SK-N-SH (cell line): ENCODE results near the gene NTRK3. TPM values are rescaled to one million over a fixed set of nuclear protein-coding genes. Genes with fewer than 3 reads are reported as not detected.

Experiments used
- CTCF ChIA-PET: fragments of 300-600, 350-600 bp; formaldehyde crosslinking; extraction: SDS; loops from one replicate; lab custom pipeline; 2021; lab: Yijun Ruan, JAX
- POLR2A ChIA-PET: fragments of 350-600 bp; sonication (Branson Sonifier 250); formaldehyde crosslinking; extraction: SDS; loops from one replicate; lab custom pipeline; 2020; ENCODE audit warnings: antibody characterized with exemption, inconsistent platforms; lab: Yijun Ruan, JAX
- DNase-seq: peaks from one replicate; pipeline ENCODE4 v3.0.0; 2012
- H2AFZ ChIP-seq: fragments of 200-600 bp; sonication (generic); 2 replicates; pipeline ENCODE4 v1.8.1; 2016; ENCODE audit warnings: antibody characterized with exemption, mild to moderate bottlenecking, low read depth
- H3F3A ChIP-seq: fragments of 200-600 bp; sonication (generic); replicated peaks from 2 replicates; pipeline ENCODE3; 2016; ENCODE audit warnings: antibody characterized with exemption, mild to moderate bottlenecking; ENCODE audit not compliant: insufficient read depth
- H3K27ac ChIP-seq, 2 experiments: fragments of 200-500 bp in 1 of 2; fragments of 200-600 bp in 1 of 2; sonication (Bioruptor generic) in 1 of 2; sonication (generic), shearing (Covaris generic) in 1 of 2; 2 replicates each; pipeline versions ENCODE4 v1.5.1 to v1.6.1; 2014 to 2016; ENCODE audit warnings: low read depth in 2 of 2, inconsistent platforms in 1 of 2, low read length in 1 of 2, mild to moderate bottlenecking in 1 of 2, mixed read lengths in 1 of 2
- H3K27me3 ChIP-seq: fragments of 200-600 bp; sonication (generic), shearing (Covaris generic); 2 replicates; pipeline ENCODE4 v1.6.1; 2016; ENCODE audit warnings: mixed run types; ENCODE audit not compliant: insufficient read depth
- H3K36me3 ChIP-seq, 2 experiments: fragments of 200-500 bp in 1 of 2; fragments of 200-600 bp in 1 of 2; sonication (Bioruptor generic) in 1 of 2; sonication (generic) in 1 of 2; replicated peaks in 1 of 2; 2 replicates each; pipeline versions ENCODE3 to v1.5.1; 2014 to 2016; ENCODE audit warnings: low read length in 1 of 2, mild to moderate bottlenecking in 1 of 2; ENCODE audit not compliant: insufficient read depth in 2 of 2, control insufficient read depth in 1 of 2
- H3K4me1 ChIP-seq, 2 experiments: fragments of 200-500 bp in 1 of 2; fragments of 200-600 bp in 1 of 2; sonication (Bioruptor generic) in 1 of 2; sonication (generic), shearing (Covaris generic) in 1 of 2; 2 replicates each; pipeline versions ENCODE4 v1.5.1 to v1.6.1; 2014 to 2016; ENCODE audit warnings: low read depth in 1 of 2, low read length in 1 of 2, mixed run types in 1 of 2; ENCODE audit not compliant: insufficient read depth in 2 of 2, control insufficient read depth in 1 of 2
- H3K4me2 ChIP-seq: fragments of 200-600 bp; sonication (generic), shearing (Covaris generic); 2 replicates; pipeline ENCODE4 v1.6.1; 2017; ENCODE audit warnings: mixed run types
- H3K4me3 ChIP-seq, 2 experiments: fragments of 200-500 bp in 1 of 2; fragments of 200-600 bp in 1 of 2; sonication (Bioruptor generic) in 1 of 2; sonication (generic), shearing (Covaris generic) in 1 of 2; 2 replicates each; pipeline versions ENCODE4 v1.5.1 to v1.8.1; 2014 to 2016; ENCODE audit warnings: low read depth in 2 of 2, inconsistent platforms in 1 of 2, low read length in 1 of 2, mild to moderate bottlenecking in 1 of 2, mixed read lengths in 1 of 2, moderate library complexity in 1 of 2
- H3K79me2 ChIP-seq: fragments of 200-600 bp; sonication (generic); 2 replicates; pipeline ENCODE4 v1.8.1; 2017; ENCODE audit warnings: mild to moderate bottlenecking; ENCODE audit not compliant: insufficient read depth
- H3K9ac ChIP-seq: fragments of 200-600 bp; sonication (generic); 2 replicates; pipeline ENCODE4 v1.6.1; 2017; ENCODE audit warnings: mixed run types
- H3K9me2 ChIP-seq: fragments of 200-600 bp; sonication (generic); 2 replicates; pipeline ENCODE4 v1.6.1; 2017; ENCODE audit warnings: mixed run types
- H3K9me3 ChIP-seq: fragments of 200-600 bp; sonication (generic); 2 replicates; pipeline ENCODE4 v1.6.1; 2017; ENCODE audit warnings: mixed run types, mild to moderate bottlenecking, moderate library complexity
- H4K20me1 ChIP-seq: fragments of 200-600 bp; sonication (generic); 2 replicates; pipeline ENCODE4 v1.6.1; 2017; ENCODE audit warnings: mild to moderate bottlenecking, mixed run types; ENCODE audit not compliant: insufficient read depth
- CTCF ChIP-seq: fragments of 200-600 bp; sonication (generic); IDR thresholded peaks from 2 replicates; pipeline ENCODE4 v1.6.1; 2017; ENCODE audit warnings: antibody characterized with exemption, mild to moderate bottlenecking, moderate library complexity
- ELF1 ChIP-seq: IDR thresholded peaks from 2 replicates; pipeline ENCODE4 v1.4.0; 2012
- EZH2phosphoT487 ChIP-seq: fragments of 200-600 bp; sonication (generic); IDR thresholded peaks from 2 replicates; pipeline ENCODE4 v1.6.1; 2017; ENCODE audit warnings: low read depth, mixed run types, mild to moderate bottlenecking, antibody characterized with exemption, moderate library complexity, borderline replicate concordance
- FOSL2 ChIP-seq: IDR thresholded peaks from 2 replicates; pipeline ENCODE4 v1.4.0; 2012; ENCODE audit warnings: low read depth, mild to moderate bottlenecking, moderate library complexity, borderline replicate concordance
- FOXJ3 ChIP-seq: sonication (generic); formaldehyde crosslinking; IDR thresholded peaks from 2 replicates; pipeline ENCODE4 v1.5.1; 2020; ENCODE audit warnings: mild to moderate bottlenecking, missing genetic modification reagents
- GABPA ChIP-seq: IDR thresholded peaks from 2 replicates; pipeline ENCODE4 v1.4.0; 2012; ENCODE audit warnings: low read depth, mild to moderate bottlenecking
- GATA2 ChIP-seq: sonication (generic); formaldehyde crosslinking; IDR thresholded peaks from 2 replicates; pipeline ENCODE4 v1.5.0; 2020; ENCODE audit warnings: mild to moderate bottlenecking, missing genetic modification reagents
- IRF3 ChIP-seq: fragments of 150-350 bp; IDR thresholded peaks from 2 replicates; pipeline ENCODE4 v1.6.1; 2016; ENCODE audit warnings: mild to moderate bottlenecking, low read depth, low read length
- JUND ChIP-seq: IDR thresholded peaks from 2 replicates; pipeline ENCODE4 v1.4.0; 2012
- MXI1 ChIP-seq: IDR thresholded peaks from 2 replicates; pipeline ENCODE4 v1.6.1; 2012; ENCODE audit warnings: mild to moderate bottlenecking, low read depth, low read length, improper control_type of control experiment
- REST ChIP-seq: IDR thresholded peaks from 2 replicates; pipeline ENCODE4 v1.6.1; 2012; ENCODE audit warnings: mild to moderate bottlenecking, low read depth, low read length, moderate library complexity
- RFX5 ChIP-seq: IDR thresholded peaks from 2 replicates; pipeline ENCODE4 v1.6.1; 2012; ENCODE audit warnings: mild to moderate bottlenecking, improper control_type of control experiment, low read length
- RXRA ChIP-seq: IDR thresholded peaks from 2 replicates; pipeline ENCODE4 v1.4.0; 2012; ENCODE audit warnings: low read depth, mild to moderate bottlenecking, borderline replicate concordance
- SIN3A ChIP-seq: IDR thresholded peaks from 2 replicates; pipeline ENCODE4 v1.6.1; 2012; ENCODE audit warnings: low read depth, mild to moderate bottlenecking, low read length, moderate library complexity, borderline replicate concordance
- TAF1 ChIP-seq: IDR thresholded peaks from 2 replicates; pipeline ENCODE4 v1.6.1; 2012; ENCODE audit warnings: low read depth, mild to moderate bottlenecking, low read length, moderate library complexity, borderline replicate concordance
- USF2 ChIP-seq: fragments of 150-350 bp; IDR thresholded peaks from 2 replicates; pipeline ENCODE4 v1.6.1; 2017; ENCODE audit warnings: antibody characterized with exemption, low read length, low read depth, borderline replicate concordance
- YY1 ChIP-seq: IDR thresholded peaks from 2 replicates; pipeline ENCODE4 v1.4.0; 2012; ENCODE audit warnings: low read depth, mild to moderate bottlenecking
- WGBS: methylation state at CpG from one replicate; pipeline ENCODE4 v1.1.6; 2017; ENCODE audit warnings: low lambda C conversion rate; 5-methylcytosine and 5-hydroxymethylcytosine counted together
- polyA plus RNA-seq, 3 experiments: library from polyadenylated mRNA; depleted of rRNA; stranded (reverse); fragments of >200 nt; gene quantifications; 2 replicates each; pipeline ENCODE4 v1.2.3, GENCODE V29; 2012

Gene NTRK3
- polyA plus RNA-seq, 1 of the 3 experiments (the other 2 are of a cell fraction): 2.6 TPM

- no peak overlapping the region for H3K9ac ChIP-seq
- no peaks in the 10 kb centered on the region for H3K36me3 ChIP-seq
- no peaks in the 10 kb centered on the region for H4K20me1 ChIP-seq
- H3K27me3 ChIP-seq: no peaks in the 10 kb centered on the region
- no peak overlapping the region for H2AFZ ChIP-seq
- POLR2A ChIA-PET: no interaction called here
- H3K79me2 ChIP-seq: no peaks in the 10 kb centered on the region
- H3K4me3 ChIP-seq: no peak overlapping the region
- no peaks in the 10 kb centered on the region for H3K4me1 ChIP-seq
- no peaks in the 10 kb centered on the region for H3K9me2 ChIP-seq
- CTCF ChIA-PET: interaction anchor here (1.3 kb wide), 1 partner anchor 14 kb away, joined by 4 read pairs; no protein-coding TSS in a partner anchor
- DNase-seq: no peak
- no peak overlapping the region for H3K27ac ChIP-seq
- H3K9me3 ChIP-seq: no peaks in the 10 kb centered on the region
- 29% methylated on average over 2 of the region's 2 CpGs for WGBS
- no peaks in the 10 kb centered on the region for H3F3A ChIP-seq
- no peak for TF ChIP-seq IRF3
- TF ChIP-seq, all 33 proteins: peak for 0
- H3K4me2 ChIP-seq: no peak overlapping the region
These were observed 252.8 kb downstream of the NTRK3 start for GRCh38 chr15:88003541-88004327.

GRCh38 chr15:88002706-88003105, 253.8 kb downstream of the NTRK3 start:
- ChIA-PET POLR2A (no interaction called here), CTCF (interaction anchor here (1.3 kb wide), 1 partner anchor 15 kb away, joined by 4 read pairs; no protein-coding TSS in a partner anchor)
- Histone ChIP-seq H3K9ac (no peak overlapping the region), H3K4me2 (no peak overlapping the region), H3K4me3 (no peak overlapping the region), H3K4me1 (no peaks in the 10 kb centered on the region), H3K9me3 (no peaks in the 10 kb centered on the region), H3K9me2 (no peaks in the 10 kb centered on the region), H3K36me3 (no peaks in the 10 kb centered on the region), H3K27ac (no peak overlapping the region), H4K20me1 (no peaks in the 10 kb centered on the region), H3F3A (no peaks in the 10 kb centered on the region), H3K79me2 (no peaks in the 10 kb centered on the region), H3K27me3 (no peaks in the 10 kb centered on the region), H2AFZ (no peak overlapping the region)
- no peak for DNase-seq
- 19% methylated on average over 4 of the region's 4 CpGs for WGBS
- TF ChIP-seq EZH2phosphoT487: no peak
- TF ChIP-seq JUND: no peak
- no peak for TF ChIP-seq MXI1
- no peak for TF ChIP-seq CTCF
- no peak for TF ChIP-seq RXRA
- no peak for TF ChIP-seq ELF1
- TF ChIP-seq FOXJ3 (CRISPR knock-in tag): no peak
- no peak for TF ChIP-seq RFX5
- no peak for TF ChIP-seq IRF3
- no peak for TF ChIP-seq GATA2 (CRISPR knock-in tag)
- no peak for TF ChIP-seq FOSL2
- TF ChIP-seq SIN3A: no peak
- no peak for TF ChIP-seq GABPA
- TF ChIP-seq YY1: no peak
- TF ChIP-seq TAF1: no peak
- TF ChIP-seq REST: no peak
- no peak for TF ChIP-seq USF2
